ENCODE measurements around the gene IMMT. TPM values are rescaled to one million over a fixed set of nuclear protein-coding genes. Genes with fewer than 3 reads are reported as not detected.
A peak's percentile ranks its signal among the peaks of the same experiment; 100 is the strongest.
"Not testable (repeated sequence)": the region's sequence is repeated elsewhere in the genome, so short reads cannot be mapped to it uniquely, and the experiment has no call there.

The IMMT gene
- 72.7 and 78.1 TPM in 2 replicates for total RNA-seq (2012; rRNA removed)

DNA sequence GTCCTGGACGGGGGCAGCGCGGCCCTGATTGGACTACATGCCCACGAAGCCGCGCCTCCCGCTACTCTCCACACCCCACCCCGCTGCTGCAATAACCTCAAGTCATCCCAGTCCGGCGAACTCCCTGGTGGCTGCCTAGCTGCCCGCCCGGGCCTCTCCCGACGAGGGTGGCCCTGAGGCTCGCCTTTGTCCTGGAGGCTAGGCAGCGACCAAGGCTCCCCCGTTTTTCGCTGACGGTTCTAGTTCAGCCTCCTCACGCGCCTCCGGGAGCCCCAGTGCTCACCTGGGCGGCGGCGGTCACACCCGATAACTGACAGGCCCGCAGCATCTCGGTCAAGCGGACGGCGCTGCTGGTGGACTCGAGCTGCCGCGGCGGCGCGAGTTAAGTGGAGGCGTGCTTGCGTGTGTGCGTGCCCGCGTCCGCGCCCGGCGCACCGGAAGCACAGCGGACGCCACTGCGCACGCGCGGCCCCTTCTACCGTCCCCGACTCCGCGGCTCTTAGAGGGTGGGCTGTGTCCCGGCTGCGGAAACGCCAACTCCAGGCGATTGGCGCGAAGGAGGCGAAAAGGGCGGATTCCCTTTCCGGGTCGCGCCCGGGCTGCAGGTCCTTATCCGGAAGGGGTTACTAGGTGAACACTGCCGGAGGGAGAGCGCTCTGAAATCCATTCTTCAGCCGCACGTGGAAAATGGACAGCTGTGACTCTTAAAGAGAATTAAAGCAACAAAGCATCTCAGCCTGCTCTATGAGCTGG lies at the start of gene IMMT:
IMMT (minus strand) TSS at position 408 of the 753 bp plus-strand sequence; CDS start at position 328, 80 bp downstream.
- Histone ChIP-seq H3K9me3 (replicated peaks; ENCODE audit: low read length) (no peaks in the 10 kb centered on the region), H3K36me3 (ENCODE audit: insufficient read depth, low read length) (peaks cover 4% of the 10 kb centered on the region), H3K9ac (ENCODE audit: low read depth, low read length) (peak within 1 kb of the TSS; percentile 98), H3K27me3 (ENCODE audit: control insufficient read depth, insufficient read depth, low read length) (no peaks in the 10 kb centered on the region), H3K4me3 (ENCODE audit: low read length) (peak within 1 kb of the TSS; percentile 91), H3K4me2 (ENCODE audit: low read length) (peak within 1 kb of the TSS; percentile 88), H3K4me1 (ENCODE audit: control insufficient read depth, insufficient read depth, low read length) (peaks cover 13% of the 10 kb centered on the region)

DNA sequence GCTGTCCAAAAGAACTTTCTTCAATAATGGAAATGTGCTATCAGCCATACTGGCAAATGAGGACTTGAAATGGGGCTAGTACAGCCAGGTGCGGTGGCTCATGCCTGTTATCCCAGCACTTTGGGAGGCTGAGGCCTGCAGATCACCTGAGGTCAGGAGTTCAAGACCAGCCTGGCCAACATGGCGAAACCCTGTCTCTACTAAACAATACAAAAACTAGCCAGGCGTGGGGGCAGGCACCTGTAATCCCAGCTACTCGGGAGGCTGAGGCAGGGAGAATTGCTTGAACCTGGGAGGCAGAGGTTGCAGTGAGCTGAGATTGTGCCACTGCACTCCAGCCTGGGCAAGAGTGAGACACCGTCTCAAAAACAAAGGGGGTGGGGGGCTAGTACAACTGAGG lies 49.5 kb upstream of the IMMT start:
- not testable (repeated sequence) for H3K4me3 ChIP-seq (ENCODE audit: low read length); H3K4me1 ChIP-seq (ENCODE audit: control insufficient read depth, insufficient read depth, low read length); H3K36me3 ChIP-seq (ENCODE audit: insufficient read depth, low read length); H3K9me3 ChIP-seq (replicated peaks; ENCODE audit: low read length); H3K9ac ChIP-seq (ENCODE audit: low read depth, low read length); H3K4me2 ChIP-seq (ENCODE audit: low read length)
- H3K27me3 ChIP-seq (ENCODE audit: control insufficient read depth, insufficient read depth, low read length), result peaks cover 39% of the 10 kb centered on the region

DNA sequence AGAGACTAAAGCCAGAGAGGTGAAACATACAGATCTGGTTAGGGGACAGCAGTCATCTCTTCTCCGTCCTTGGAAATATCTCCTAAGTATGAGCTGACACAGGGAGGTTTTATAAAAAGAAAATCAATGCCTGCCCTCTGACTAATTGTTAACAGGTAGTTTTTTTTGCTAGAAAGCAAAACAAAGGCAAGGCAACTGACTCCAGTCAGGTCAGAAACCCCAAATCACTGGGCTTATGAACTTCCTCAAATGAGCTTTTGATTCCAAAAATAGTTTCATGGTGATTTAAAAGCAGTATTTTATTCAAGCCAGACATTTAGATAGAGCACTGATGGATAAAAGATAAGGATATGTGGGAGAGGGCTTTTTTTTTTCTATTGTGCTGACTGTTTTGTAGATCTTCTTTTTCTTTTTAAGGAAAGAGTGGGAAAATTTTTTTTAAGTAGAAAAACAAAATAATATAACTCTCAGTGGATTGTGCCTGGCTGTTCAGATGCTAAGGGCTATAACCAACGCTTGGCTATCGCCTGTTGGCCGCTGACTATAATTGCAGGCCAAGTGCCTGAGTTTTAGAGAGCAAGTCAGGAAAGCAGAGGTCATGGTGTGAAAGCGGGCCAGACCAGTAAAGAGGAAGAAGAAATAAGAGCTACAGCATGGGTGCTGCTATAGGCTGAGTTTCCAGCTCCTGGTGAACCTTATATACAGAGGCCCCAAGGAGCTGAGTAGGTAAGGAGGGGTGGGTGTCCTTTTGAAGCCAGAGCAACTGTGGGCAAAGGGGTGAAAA lies 48.9 kb upstream of the IMMT start:
- Histone ChIP-seq H3K4me2 (ENCODE audit: low read length) (no peak overlapping the region), H3K9me3 (replicated peaks; ENCODE audit: low read length) (no peaks in the 10 kb centered on the region), H3K27me3 (ENCODE audit: control insufficient read depth, insufficient read depth, low read length) (peaks cover 40% of the 10 kb centered on the region), H3K36me3 (ENCODE audit: insufficient read depth, low read length) (no peaks in the 10 kb centered on the region), H3K9ac (ENCODE audit: low read depth, low read length) (no peak overlapping the region), H3K4me1 (ENCODE audit: control insufficient read depth, insufficient read depth, low read length) (no peaks in the 10 kb centered on the region), H3K4me3 (ENCODE audit: low read length) (no peak overlapping the region)

DNA sequence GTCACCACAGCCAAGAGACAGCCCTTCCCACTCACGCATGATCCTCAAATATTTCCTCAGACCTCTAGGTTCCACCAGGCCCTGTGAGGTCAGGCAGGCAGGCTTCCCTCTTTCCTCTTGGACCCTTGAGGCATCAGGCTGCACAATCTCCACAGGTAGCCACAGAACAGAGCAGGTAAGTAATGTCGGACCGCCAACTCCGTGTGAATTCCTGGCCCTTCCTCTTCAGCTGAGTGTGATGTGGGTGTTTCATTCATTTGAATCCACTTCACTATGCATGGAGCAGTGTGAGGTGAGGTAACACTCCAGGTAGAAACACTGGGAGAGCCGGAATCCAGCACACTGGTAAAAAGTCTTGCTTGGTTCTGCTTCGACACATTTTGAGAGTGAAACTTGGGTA lies 48.0 kb upstream of the IMMT start:
- Histone ChIP-seq H3K9ac (ENCODE audit: low read depth, low read length) (no peak overlapping the region), H3K27me3 (ENCODE audit: control insufficient read depth, insufficient read depth, low read length) (peaks cover 45% of the 10 kb centered on the region), H3K4me2 (ENCODE audit: low read length) (no peak overlapping the region), H3K4me1 (ENCODE audit: control insufficient read depth, insufficient read depth, low read length) (no peaks in the 10 kb centered on the region), H3K36me3 (ENCODE audit: insufficient read depth, low read length) (no peaks in the 10 kb centered on the region), H3K4me3 (ENCODE audit: low read length) (no peak overlapping the region), H3K9me3 (replicated peaks; ENCODE audit: low read length) (no peaks in the 10 kb centered on the region)

- H3K4me2 ChIP-seq (ENCODE audit: low read length), result no peak overlapping the region
These were observed 46.3 kb upstream of the IMMT start for GRCh38 chr2:86241611-86242010.

DNA sequence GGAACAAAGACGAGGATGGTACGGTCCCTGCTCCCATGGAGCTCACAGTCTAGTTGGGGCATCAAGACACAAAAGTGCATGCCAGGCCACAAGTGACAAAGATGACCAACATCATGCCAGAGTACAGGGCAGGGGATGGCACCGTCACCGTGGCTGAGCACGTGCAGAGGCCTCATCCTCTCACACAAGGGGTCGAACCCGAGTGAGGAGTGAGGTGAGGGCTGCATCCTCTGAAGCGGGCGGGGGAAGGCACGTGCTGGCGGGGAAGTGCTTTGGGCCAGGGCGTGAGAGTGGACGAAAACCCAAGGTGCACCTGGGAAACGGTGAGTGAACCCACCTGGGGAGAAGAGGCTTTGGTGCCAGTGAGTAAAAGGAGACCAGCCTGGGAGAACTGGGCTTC lies 45.0 kb upstream of the IMMT start:
- Histone ChIP-seq H3K4me2 (ENCODE audit: low read length) (no peak overlapping the region), H3K9me3 (replicated peaks; ENCODE audit: low read length) (no peaks in the 10 kb centered on the region), H3K4me1 (ENCODE audit: control insufficient read depth, insufficient read depth, low read length) (no peaks in the 10 kb centered on the region), H3K4me3 (ENCODE audit: low read length) (no peak overlapping the region), H3K36me3 (ENCODE audit: insufficient read depth, low read length) (no peaks in the 10 kb centered on the region), H3K9ac (ENCODE audit: low read depth, low read length) (no peak overlapping the region), H3K27me3 (ENCODE audit: control insufficient read depth, insufficient read depth, low read length) (peaks cover 50% of the 10 kb centered on the region)

More at GRCh38 chr2:86241611-86242010, 46.3 kb upstream of the IMMT start:
- Histone ChIP-seq H3K27me3 (ENCODE audit: control insufficient read depth, insufficient read depth, low read length) (peaks cover 47% of the 10 kb centered on the region), H3K9ac (ENCODE audit: low read depth, low read length) (no peak overlapping the region), H3K9me3 (replicated peaks; ENCODE audit: low read length) (no peaks in the 10 kb centered on the region), H3K36me3 (ENCODE audit: insufficient read depth, low read length) (no peaks in the 10 kb centered on the region), H3K4me1 (ENCODE audit: control insufficient read depth, insufficient read depth, low read length) (no peaks in the 10 kb centered on the region), H3K4me3 (ENCODE audit: low read length) (no peak overlapping the region)

GRCh38 chr2:86239745-86240144 lies 44.5 kb upstream of the IMMT start:
- Histone ChIP-seq H3K9ac (ENCODE audit: low read depth, low read length) (no peak overlapping the region), H3K4me3 (ENCODE audit: low read length) (no peak overlapping the region), H3K4me1 (ENCODE audit: control insufficient read depth, insufficient read depth, low read length) (no peaks in the 10 kb centered on the region), H3K36me3 (ENCODE audit: insufficient read depth, low read length) (no peaks in the 10 kb centered on the region), H3K9me3 (replicated peaks; ENCODE audit: low read length) (no peaks in the 10 kb centered on the region), H3K4me2 (ENCODE audit: low read length) (no peak overlapping the region), H3K27me3 (ENCODE audit: control insufficient read depth, insufficient read depth, low read length) (peaks cover 55% of the 10 kb centered on the region)

GRCh38 chr2:86239326-86239725 lies 44.1 kb upstream of the IMMT start:
- Histone ChIP-seq H3K4me3 (ENCODE audit: low read length) (no peak overlapping the region), H3K9ac (ENCODE audit: low read depth, low read length) (no peak overlapping the region), H3K36me3 (ENCODE audit: insufficient read depth, low read length) (no peaks in the 10 kb centered on the region), H3K9me3 (replicated peaks; ENCODE audit: low read length) (no peaks in the 10 kb centered on the region), H3K4me1 (ENCODE audit: control insufficient read depth, insufficient read depth, low read length) (no peaks in the 10 kb centered on the region), H3K4me2 (ENCODE audit: low read length) (no peak overlapping the region), H3K27me3 (ENCODE audit: control insufficient read depth, insufficient read depth, low read length) (peaks cover 54% of the 10 kb centered on the region)

- Histone ChIP-seq H3K9ac (ENCODE audit: low read depth, low read length) (no peak overlapping the region), H3K27me3 (ENCODE audit: control insufficient read depth, insufficient read depth, low read length) (peaks cover 56% of the 10 kb centered on the region), H3K36me3 (ENCODE audit: insufficient read depth, low read length) (no peaks in the 10 kb centered on the region), H3K4me1 (ENCODE audit: control insufficient read depth, insufficient read depth, low read length) (no peaks in the 10 kb centered on the region), H3K9me3 (replicated peaks; ENCODE audit: low read length) (no peaks in the 10 kb centered on the region), H3K4me3 (ENCODE audit: low read length) (no peak overlapping the region), H3K4me2 (ENCODE audit: low read length) (no peak overlapping the region)
These were observed 43.1 kb upstream of the IMMT start for GRCh38 chr2:86238354-86238753.

GRCh38 chr2:86237172-86237571 lies 41.9 kb upstream of the IMMT start:
- Histone ChIP-seq H3K9ac (ENCODE audit: low read depth, low read length) (no peak overlapping the region), H3K4me3 (ENCODE audit: low read length) (no peak overlapping the region), H3K27me3 (ENCODE audit: control insufficient read depth, insufficient read depth, low read length) (peaks cover 54% of the 10 kb centered on the region), H3K9me3 (replicated peaks; ENCODE audit: low read length) (no peaks in the 10 kb centered on the region), H3K36me3 (ENCODE audit: insufficient read depth, low read length) (no peaks in the 10 kb centered on the region), H3K4me2 (ENCODE audit: low read length) (no peak overlapping the region), H3K4me1 (ENCODE audit: control insufficient read depth, insufficient read depth, low read length) (no peaks in the 10 kb centered on the region)

- H3K9ac ChIP-seq (ENCODE audit: low read depth, low read length), result no peak overlapping the region
- no peak overlapping the region for H3K4me2 ChIP-seq (ENCODE audit: low read length)
These were observed 40.1 kb upstream of the IMMT start for GRCh38 chr2:86235196-86235980.

More at GRCh38 chr2:86235196-86235980, 40.1 kb upstream of the IMMT start:
- no peaks in the 10 kb centered on the region for H3K36me3 ChIP-seq (ENCODE audit: insufficient read depth, low read length)
- no peak overlapping the region for H3K4me3 ChIP-seq (ENCODE audit: low read length)
- no peaks in the 10 kb centered on the region for H3K9me3 ChIP-seq (replicated peaks; ENCODE audit: low read length)
- peaks cover 47% of the 10 kb centered on the region for H3K27me3 ChIP-seq (ENCODE audit: control insufficient read depth, insufficient read depth, low read length)
- no peaks in the 10 kb centered on the region for H3K4me1 ChIP-seq (ENCODE audit: control insufficient read depth, insufficient read depth, low read length)

Measured in skeletal muscle satellite cell (primary cell).